WTC11 (cell line): ENCODE measurements around the gene TMEM87A. TPM values are rescaled to one million over a fixed set of nuclear protein-coding genes. Genes with fewer than 3 reads are reported as not detected.
"Not testable (repeated sequence)": the region's sequence is repeated elsewhere in the genome, so short reads cannot be mapped to it uniquely, and the experiment has no call there.

Source experiments
- ATAC-seq: fragments of 200-7000 bp; cut with Tn5 transposase; 2 replicates; pipeline ENCODE4 v1.10.0; 2021; ENCODE audit warnings: mild to moderate bottlenecking, moderate library complexity
- CTCF ChIA-PET: fragments of 300-600 bp; sonication (Branson Sonifier 250); formaldehyde crosslinking; loops from one replicate; lab custom pipeline; 2021; ENCODE audit warnings: antibody characterized with exemption; lab: Charles Lee
- POLR2A ChIA-PET: fragments of 350-600 bp; sonication (Branson Sonifier 250); formaldehyde crosslinking; loops from one replicate; lab custom pipeline; 2021; ENCODE audit warnings: antibody characterized with exemption; lab: Charles Lee
- DNase-seq: peaks from one replicate; pipeline ENCODE4 v3.0.0; 2021; ENCODE audit warnings: low spot score
- H3K27ac Mint-ChIP-seq: 2 replicates; pipeline ENCODE4 v1.8.0; 2021; ENCODE audit warnings: mixed read lengths
- H3K27me3 Mint-ChIP-seq: 2 replicates; pipeline ENCODE4 v1.8.0; 2021; ENCODE audit warnings: low read depth, mild to moderate bottlenecking, moderate library complexity, mixed read lengths
- H3K36me3 Mint-ChIP-seq: 2 replicates; pipeline ENCODE4 v1.8.0; 2021; ENCODE audit warnings: mixed read lengths
- H3K4me1 Mint-ChIP-seq: 2 replicates; pipeline ENCODE4 v1.8.0; 2022; ENCODE audit warnings: mixed read lengths
- H3K4me3 Mint-ChIP-seq: 2 replicates; pipeline ENCODE4 v1.8.0; 2021; ENCODE audit warnings: mild to moderate bottlenecking, moderate library complexity, mixed read lengths
- H3K9me3 Mint-ChIP-seq: 2 replicates; pipeline ENCODE4 v1.8.0; 2021; ENCODE audit warnings: mixed read lengths
- ATF1 ChIP-seq: sonication (generic); formaldehyde crosslinking; IDR thresholded peaks from 2 replicates; pipeline ENCODE4 v1.8.1; 2023; ENCODE audit warnings: mild to moderate bottlenecking, moderate library complexity, missing genetic modification reagents
- ELF4 ChIP-seq: sonication (generic); formaldehyde crosslinking; IDR thresholded peaks from 2 replicates; pipeline ENCODE4 v1.8.1; 2022; ENCODE audit warnings: low read depth, mild to moderate bottlenecking, moderate library complexity, missing genetic modification reagents
- EMX1 ChIP-seq: fragments of 250-450 bp; sonication (Bioruptor Pico); IDR thresholded peaks from 2 replicates; pipeline ENCODE4 v1.8.0; 2021; ENCODE audit warnings: mild to moderate bottlenecking
- FOXJ3 ChIP-seq: sonication (generic); formaldehyde crosslinking; IDR thresholded peaks from 2 replicates; pipeline ENCODE4 v1.9.0; 2021; ENCODE audit warnings: missing genetic modification reagents, mild to moderate bottlenecking, borderline replicate concordance
- JAZF1 ChIP-seq: fragments of 250-450 bp; sonication (Bioruptor Pico); IDR thresholded peaks from 2 replicates; pipeline ENCODE4 v1.9.0; 2021; ENCODE audit warnings: moderate library complexity, mild to moderate bottlenecking, inconsistent platforms
- NFYB ChIP-seq: sonication (generic); formaldehyde crosslinking; conservative IDR thresholded peaks from 2 replicates; pipeline ENCODE4 v1.8.0; 2022; ENCODE audit warnings: low read depth, missing genetic modification reagents
- OVOL2 ChIP-seq: fragments of 250-450 bp; sonication (Bioruptor Pico); IDR thresholded peaks from 2 replicates; pipeline ENCODE4 v1.9.0; 2021; ENCODE audit warnings: mild to moderate bottlenecking, borderline replicate concordance
- RELA ChIP-seq: sonication (generic); formaldehyde crosslinking; IDR thresholded peaks from 2 replicates; pipeline ENCODE4 v1.8.1; 2022; ENCODE audit warnings: missing genetic modification reagents, mild to moderate bottlenecking, borderline replicate concordance
- TEAD1 ChIP-seq: sonication (generic); formaldehyde crosslinking; IDR thresholded peaks from 2 replicates; pipeline ENCODE4 v1.8.0; 2022; ENCODE audit warnings: mild to moderate bottlenecking, missing genetic modification reagents
- TEAD4 ChIP-seq: sonication (generic); formaldehyde crosslinking; IDR thresholded peaks from 2 replicates; pipeline ENCODE4 v1.8.0; 2022; ENCODE audit warnings: mild to moderate bottlenecking, missing genetic modification reagents
- ZNF317 ChIP-seq: sonication (generic); formaldehyde crosslinking; IDR thresholded peaks from 2 replicates; pipeline ENCODE4 v1.8.1; 2023; ENCODE audit warnings: low read depth, mild to moderate bottlenecking, moderate library complexity, missing genetic modification reagents, borderline replicate concordance
- total RNA-seq: library from RNA; stranded (reverse); gene quantifications from 3 replicates; pipeline ENCODE4 v1.2.3, GENCODE V29; 2021
- TF ChIP-seq, protein P1 (sequence below): fragments of 250-450 bp; sonication (Bioruptor Pico); IDR thresholded peaks from 2 replicates; pipeline ENCODE4 v1.9.0; 2021; ENCODE audit warnings: mild to moderate bottlenecking
- TF ChIP-seq, protein P2 (sequence below): fragments of 250-450 bp; sonication (Bioruptor Pico); conservative IDR thresholded peaks from 2 replicates; pipeline ENCODE4 v1.9.0; 2021; ENCODE audit warnings: mild to moderate bottlenecking
- TF ChIP-seq, protein P3 (sequence below): sonication (generic); formaldehyde crosslinking; IDR thresholded peaks from 2 replicates; pipeline ENCODE4 v1.8.1; 2022; ENCODE audit warnings: missing genetic modification reagents, borderline replicate concordance
- TF ChIP-seq, protein P4 (sequence below): sonication (generic); formaldehyde crosslinking; IDR thresholded peaks from 2 replicates; pipeline ENCODE4 v1.8.0; 2022; ENCODE audit warnings: mild to moderate bottlenecking, missing genetic modification reagents
- TF ChIP-seq, protein P5 (sequence below): sonication (generic); formaldehyde crosslinking; IDR thresholded peaks from 2 replicates; pipeline ENCODE4 v1.8.1; 2022; ENCODE audit warnings: mild to moderate bottlenecking, missing genetic modification reagents, moderate library complexity, borderline replicate concordance
- TF ChIP-seq, protein P6 (sequence below): sonication (generic); formaldehyde crosslinking; IDR thresholded peaks from 2 replicates; pipeline ENCODE4 v1.8.1; 2022; ENCODE audit warnings: low read depth, missing genetic modification reagents, borderline replicate concordance
- TF ChIP-seq, protein P7 (sequence below): fragments of 250-450 bp; sonication (Bioruptor Pico); IDR thresholded peaks from 2 replicates; pipeline ENCODE4 v1.9.0; 2021; ENCODE audit warnings: moderate library complexity, mild to moderate bottlenecking, inconsistent platforms, borderline replicate concordance
- TF ChIP-seq, protein P8 (sequence below): sonication (generic); formaldehyde crosslinking; IDR thresholded peaks from 2 replicates; pipeline ENCODE4 v1.8.1; 2023; ENCODE audit warnings: mild to moderate bottlenecking, missing genetic modification reagents, moderate library complexity
- TF ChIP-seq, protein P9 (sequence below): sonication (generic); formaldehyde crosslinking; IDR thresholded peaks from 2 replicates; pipeline ENCODE4 v1.8.1; 2023; ENCODE audit warnings: mild to moderate bottlenecking, missing genetic modification reagents

The TMEM87A gene
- total RNA-seq, 1 experiment from 2014 or later: 32.4 TPM

DNA sequence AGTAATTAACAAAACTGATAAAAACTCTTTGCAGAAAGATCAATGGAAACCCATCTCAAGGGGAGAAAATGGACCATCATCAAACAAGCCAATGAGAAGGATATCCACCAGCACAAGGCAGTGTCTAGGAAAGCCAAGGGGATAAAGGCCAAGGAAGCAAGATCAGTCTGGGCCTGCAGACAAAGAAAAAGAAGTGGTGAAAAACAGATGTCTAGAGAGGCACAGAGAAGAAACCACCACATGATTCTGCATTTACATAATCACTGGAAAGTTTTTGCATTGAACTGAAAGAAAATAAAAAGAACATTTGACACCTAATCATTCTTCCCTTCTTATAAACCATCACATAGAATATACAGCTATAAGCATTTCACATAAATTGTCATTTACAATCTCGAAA, 42.1 kb downstream of the TMEM87A start:
- ChIA-PET POLR2A (no interaction called here), CTCF (no interaction called here)
- Mint-ChIP-seq H3K9me3 (no peaks in the 10 kb centered on the region), H3K4me3 (no peak overlapping the region), H3K27ac (no peak overlapping the region), H3K36me3 (peaks cover 16% of the 10 kb centered on the region), H3K4me1 (no peaks in the 10 kb centered on the region), H3K27me3 (no peaks in the 10 kb centered on the region)
- DNase-seq (no peak), ATAC-seq (no peak)
- TF ChIP-seq, protein P1, sequence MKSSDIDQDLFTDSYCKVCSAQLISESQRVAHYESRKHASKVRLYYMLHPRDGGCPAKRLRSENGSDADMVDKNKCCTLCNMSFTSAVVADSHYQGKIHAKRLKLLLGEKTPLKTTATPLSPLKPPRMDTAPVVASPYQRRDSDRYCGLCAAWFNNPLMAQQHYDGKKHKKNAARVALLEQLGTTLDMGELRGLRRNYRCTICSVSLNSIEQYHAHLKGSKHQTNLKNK (CRISPR knock-in tag): no peak
- TF ChIP-seq, protein P2, sequence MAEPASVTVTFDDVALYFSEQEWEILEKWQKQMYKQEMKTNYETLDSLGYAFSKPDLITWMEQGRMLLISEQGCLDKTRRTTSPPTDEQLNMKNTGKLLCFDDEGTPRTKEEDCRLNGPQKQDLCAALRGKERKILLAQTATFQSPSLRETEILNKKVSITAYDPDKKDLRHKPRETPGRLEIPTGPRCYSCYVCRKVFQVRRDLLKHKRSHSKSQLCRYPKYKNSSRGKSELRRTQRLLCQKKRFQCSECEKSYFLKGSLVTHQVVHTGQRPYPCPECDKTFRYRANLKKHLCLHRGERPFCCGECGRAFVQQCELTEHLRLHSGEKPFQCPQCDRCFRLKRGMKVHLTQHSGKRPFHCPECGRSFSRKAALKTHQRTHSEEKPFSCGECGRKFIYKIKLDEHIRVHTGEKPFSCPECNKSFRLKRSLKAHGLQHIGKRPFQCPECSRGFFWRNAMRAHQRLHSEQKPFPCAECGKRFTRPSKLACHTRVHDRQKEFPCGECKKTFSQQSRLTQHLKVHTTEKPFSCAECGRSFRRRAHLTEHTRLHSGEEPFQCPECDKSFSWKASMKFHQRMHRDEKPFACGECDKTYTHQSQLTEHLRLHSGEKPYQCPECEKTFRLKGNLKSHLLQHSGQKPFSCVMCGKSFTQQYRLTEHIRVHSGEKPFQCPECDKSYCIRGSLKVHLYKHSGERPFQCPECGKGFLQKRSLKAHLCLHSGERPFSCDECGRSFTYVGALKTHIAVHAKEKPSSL: no peak
- TF ChIP-seq, protein P3, sequence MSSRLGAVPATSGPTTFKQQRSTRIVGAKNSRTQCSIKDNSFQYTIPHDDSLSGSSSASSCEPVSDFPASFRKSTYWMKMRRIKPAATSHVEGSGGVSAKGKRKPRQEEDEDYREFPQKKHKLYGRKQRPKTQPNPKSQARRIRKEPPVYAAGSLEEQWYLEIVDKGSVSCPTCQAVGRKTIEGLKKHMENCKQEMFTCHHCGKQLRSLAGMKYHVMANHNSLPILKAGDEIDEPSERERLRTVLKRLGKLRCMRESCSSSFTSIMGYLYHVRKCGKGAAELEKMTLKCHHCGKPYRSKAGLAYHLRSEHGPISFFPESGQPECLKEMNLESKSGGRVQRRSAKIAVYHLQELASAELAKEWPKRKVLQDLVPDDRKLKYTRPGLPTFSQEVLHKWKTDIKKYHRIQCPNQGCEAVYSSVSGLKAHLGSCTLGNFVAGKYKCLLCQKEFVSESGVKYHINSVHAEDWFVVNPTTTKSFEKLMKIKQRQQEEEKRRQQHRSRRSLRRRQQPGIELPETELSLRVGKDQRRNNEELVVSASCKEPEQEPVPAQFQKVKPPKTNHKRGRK (CRISPR knock-in tag): no peak
- TF ChIP-seq, protein P4, sequence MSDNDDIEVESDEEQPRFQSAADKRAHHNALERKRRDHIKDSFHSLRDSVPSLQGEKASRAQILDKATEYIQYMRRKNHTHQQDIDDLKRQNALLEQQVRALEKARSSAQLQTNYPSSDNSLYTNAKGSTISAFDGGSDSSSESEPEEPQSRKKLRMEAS (CRISPR knock-in tag): no peak
- TF ChIP-seq NFYB (CRISPR knock-in tag) (no peak), RELA (CRISPR knock-in tag) (no peak), OVOL2 (no peak)
- TF ChIP-seq, protein P5, sequence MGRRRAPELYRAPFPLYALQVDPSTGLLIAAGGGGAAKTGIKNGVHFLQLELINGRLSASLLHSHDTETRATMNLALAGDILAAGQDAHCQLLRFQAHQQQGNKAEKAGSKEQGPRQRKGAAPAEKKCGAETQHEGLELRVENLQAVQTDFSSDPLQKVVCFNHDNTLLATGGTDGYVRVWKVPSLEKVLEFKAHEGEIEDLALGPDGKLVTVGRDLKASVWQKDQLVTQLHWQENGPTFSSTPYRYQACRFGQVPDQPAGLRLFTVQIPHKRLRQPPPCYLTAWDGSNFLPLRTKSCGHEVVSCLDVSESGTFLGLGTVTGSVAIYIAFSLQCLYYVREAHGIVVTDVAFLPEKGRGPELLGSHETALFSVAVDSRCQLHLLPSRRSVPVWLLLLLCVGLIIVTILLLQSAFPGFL (CRISPR knock-in tag): no peak

DNA sequence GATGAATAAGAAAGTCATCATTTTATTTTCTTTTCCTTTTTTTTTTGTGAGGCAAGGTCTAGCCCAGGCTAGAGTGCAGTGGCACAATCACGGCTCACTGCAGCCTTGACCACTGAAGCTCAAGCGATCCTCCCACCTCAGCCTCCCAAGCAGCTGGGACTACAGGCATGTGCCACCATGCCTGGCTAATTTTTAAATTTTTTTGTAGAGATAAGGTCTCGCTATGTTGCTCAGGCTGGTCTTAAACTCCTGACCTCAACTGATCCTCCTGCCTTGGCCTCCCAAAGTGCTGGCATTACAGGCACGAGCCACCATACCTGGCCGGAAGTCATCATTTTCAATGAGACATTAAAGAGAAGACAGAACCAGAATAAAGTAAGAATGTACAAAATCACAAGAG, 44.3 kb downstream of the TMEM87A start:
- H3K27me3 Mint-ChIP-seq, H3K9me3 Mint-ChIP-seq, ATAC-seq, DNase-seq, POLR2A ChIA-PET, CTCF ChIA-PET, H3K4me1 Mint-ChIP-seq, H3K27ac Mint-ChIP-seq, H3K4me3 Mint-ChIP-seq: not testable (repeated sequence)
- H3K36me3 Mint-ChIP-seq: peaks cover 23% of the 10 kb centered on the region

DNA sequence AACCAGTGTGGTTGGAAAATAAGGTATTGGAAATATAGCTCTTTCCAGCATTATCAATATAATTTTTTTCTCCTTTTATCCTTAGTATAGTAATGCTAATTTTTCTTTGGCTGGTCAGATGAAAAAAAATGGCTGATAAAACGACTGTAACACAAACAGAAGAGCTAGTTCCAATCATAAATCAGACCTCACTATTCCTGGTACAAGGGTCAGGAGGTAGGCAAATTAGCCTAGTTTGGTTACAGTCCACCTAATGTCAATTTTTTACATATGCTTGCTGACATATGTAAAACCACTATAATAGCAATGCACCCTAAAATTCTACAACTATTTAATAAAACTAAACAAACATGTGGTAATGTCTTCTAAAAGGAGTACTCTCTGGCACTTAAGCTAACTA, 45.2 kb downstream of the TMEM87A start:
- Mint-ChIP-seq H3K4me1 (no peaks in the 10 kb centered on the region), H3K27ac (no peak overlapping the region), H3K4me3 (no peak overlapping the region), H3K9me3 (no peaks in the 10 kb centered on the region), H3K27me3 (no peaks in the 10 kb centered on the region), H3K36me3 (peaks cover 26% of the 10 kb centered on the region)
- ATAC-seq (no peak), DNase-seq (no peak)
- POLR2A ChIA-PET: no interaction called here
- CTCF ChIA-PET: no interaction called here
- TF ChIP-seq FOXJ3 (no peak), TEAD4 (CRISPR knock-in tag) (no peak), JAZF1 (CRISPR knock-in tag) (no peak), ELF4 (CRISPR knock-in tag) (no peak), ZNF317 (no peak), ATF1 (no peak), TEAD1 (CRISPR knock-in tag) (no peak), EMX1 (CRISPR knock-in tag) (no peak)
- TF ChIP-seq, protein P6, sequence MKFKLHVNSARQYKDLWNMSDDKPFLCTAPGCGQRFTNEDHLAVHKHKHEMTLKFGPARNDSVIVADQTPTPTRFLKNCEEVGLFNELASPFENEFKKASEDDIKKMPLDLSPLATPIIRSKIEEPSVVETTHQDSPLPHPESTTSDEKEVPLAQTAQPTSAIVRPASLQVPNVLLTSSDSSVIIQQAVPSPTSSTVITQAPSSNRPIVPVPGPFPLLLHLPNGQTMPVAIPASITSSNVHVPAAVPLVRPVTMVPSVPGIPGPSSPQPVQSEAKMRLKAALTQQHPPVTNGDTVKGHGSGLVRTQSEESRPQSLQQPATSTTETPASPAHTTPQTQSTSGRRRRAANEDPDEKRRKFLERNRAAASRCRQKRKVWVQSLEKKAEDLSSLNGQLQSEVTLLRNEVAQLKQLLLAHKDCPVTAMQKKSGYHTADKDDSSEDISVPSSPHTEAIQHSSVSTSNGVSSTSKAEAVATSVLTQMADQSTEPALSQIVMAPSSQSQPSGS (CRISPR knock-in tag): no peak
- TF ChIP-seq, protein P7, sequence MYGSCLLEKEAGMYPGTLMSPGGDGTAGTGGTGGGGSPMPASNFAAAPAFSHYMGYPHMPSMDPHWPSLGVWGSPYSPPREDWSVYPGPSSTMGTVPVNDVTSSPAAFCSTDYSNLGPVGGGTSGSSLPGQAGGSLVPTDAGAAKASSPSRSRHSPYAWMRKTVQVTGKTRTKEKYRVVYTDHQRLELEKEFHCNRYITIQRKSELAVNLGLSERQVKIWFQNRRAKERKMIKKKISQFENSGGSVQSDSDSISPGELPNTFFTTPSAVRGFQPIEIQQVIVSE (CRISPR knock-in tag): no peak
- TF ChIP-seq, protein P8, sequence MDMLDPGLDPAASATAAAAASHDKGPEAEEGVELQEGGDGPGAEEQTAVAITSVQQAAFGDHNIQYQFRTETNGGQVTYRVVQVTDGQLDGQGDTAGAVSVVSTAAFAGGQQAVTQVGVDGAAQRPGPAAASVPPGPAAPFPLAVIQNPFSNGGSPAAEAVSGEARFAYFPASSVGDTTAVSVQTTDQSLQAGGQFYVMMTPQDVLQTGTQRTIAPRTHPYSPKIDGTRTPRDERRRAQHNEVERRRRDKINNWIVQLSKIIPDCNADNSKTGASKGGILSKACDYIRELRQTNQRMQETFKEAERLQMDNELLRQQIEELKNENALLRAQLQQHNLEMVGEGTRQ: no peak
- TF ChIP-seq, protein P9, sequence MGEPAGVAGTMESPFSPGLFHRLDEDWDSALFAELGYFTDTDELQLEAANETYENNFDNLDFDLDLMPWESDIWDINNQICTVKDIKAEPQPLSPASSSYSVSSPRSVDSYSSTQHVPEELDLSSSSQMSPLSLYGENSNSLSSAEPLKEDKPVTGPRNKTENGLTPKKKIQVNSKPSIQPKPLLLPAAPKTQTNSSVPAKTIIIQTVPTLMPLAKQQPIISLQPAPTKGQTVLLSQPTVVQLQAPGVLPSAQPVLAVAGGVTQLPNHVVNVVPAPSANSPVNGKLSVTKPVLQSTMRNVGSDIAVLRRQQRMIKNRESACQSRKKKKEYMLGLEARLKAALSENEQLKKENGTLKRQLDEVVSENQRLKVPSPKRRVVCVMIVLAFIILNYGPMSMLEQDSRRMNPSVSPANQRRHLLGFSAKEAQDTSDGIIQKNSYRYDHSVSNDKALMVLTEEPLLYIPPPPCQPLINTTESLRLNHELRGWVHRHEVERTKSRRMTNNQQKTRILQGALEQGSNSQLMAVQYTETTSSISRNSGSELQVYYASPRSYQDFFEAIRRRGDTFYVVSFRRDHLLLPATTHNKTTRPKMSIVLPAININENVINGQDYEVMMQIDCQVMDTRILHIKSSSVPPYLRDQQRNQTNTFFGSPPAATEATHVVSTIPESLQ (CRISPR knock-in tag): no peak
